H9 (cell line): ENCODE measurements around the gene MC1R. TPM values are rescaled to one million over a fixed set of nuclear protein-coding genes. Genes with fewer than 3 reads are reported as not detected.

Experiments
- DNase-seq: peaks from one replicate; pipeline ENCODE4 v3.0.0-alpha.2; 2017
- H2AFZ ChIP-seq: one replicate; pipeline ENCODE4 v1.6.1; 2013; ENCODE audit warnings: mild to moderate bottlenecking, low read length, control low read depth, moderate library complexity
- H2AK5ac ChIP-seq: 2 replicates; pipeline ENCODE4 v1.6.1; 2013; ENCODE audit warnings: low read length, control low read depth, mixed read lengths; ENCODE audit not compliant: insufficient read length
- H2BK120ac ChIP-seq: one replicate; pipeline ENCODE4 v1.6.1; 2013; ENCODE audit warnings: low read depth, mild to moderate bottlenecking, low read length, control low read depth, inconsistent platforms; ENCODE audit not compliant: poor library complexity, severe bottlenecking
- H2BK12ac ChIP-seq: 2 replicates; pipeline ENCODE4 v1.6.1; 2013; ENCODE audit warnings: low read length, control low read depth, mixed read lengths, low read depth; ENCODE audit not compliant: insufficient read length
- H2BK15ac ChIP-seq: 2 replicates; pipeline ENCODE4 v1.6.1; 2013; ENCODE audit warnings: low read depth, low read length, control low read depth
- H2BK20ac ChIP-seq: one replicate; pipeline ENCODE4 v1.6.1; 2013; ENCODE audit warnings: low read depth, mild to moderate bottlenecking, low read length, control low read depth, inconsistent platforms; ENCODE audit not compliant: poor library complexity, severe bottlenecking
- H2BK5ac ChIP-seq: 2 replicates; pipeline ENCODE4 v1.6.1; 2013; ENCODE audit warnings: low read length, control low read depth, mixed read lengths; ENCODE audit not compliant: insufficient read length
- H3K14ac ChIP-seq: 2 replicates; pipeline ENCODE4 v1.6.1; 2013; ENCODE audit warnings: low read length, control low read depth; ENCODE audit not compliant: insufficient read depth
- H3K18ac ChIP-seq: 2 replicates; pipeline ENCODE4 v1.6.1; 2013; ENCODE audit warnings: low read depth, mild to moderate bottlenecking, mixed read lengths, low read length, control low read depth; ENCODE audit not compliant: insufficient read length
- H3K23ac ChIP-seq: 2 replicates; pipeline ENCODE4 v1.6.1; 2013; ENCODE audit warnings: low read length, control low read depth, mixed read lengths, low read depth; ENCODE audit not compliant: insufficient read length
- H3K23me2 ChIP-seq: 2 replicates; pipeline ENCODE4 v1.6.1; 2013; ENCODE audit warnings: low read depth, mild to moderate bottlenecking, mixed read lengths, low read length, control low read depth; ENCODE audit not compliant: insufficient read length, poor library complexity, severe bottlenecking
- H3K27ac ChIP-seq: 2 replicates; pipeline ENCODE4 v1.5.1; 2013; ENCODE audit warnings: low read length, control low read depth, mixed read lengths, low read depth; ENCODE audit not compliant: insufficient read length
- H3K27me3 ChIP-seq: 2 replicates; pipeline ENCODE4 v1.6.1; 2013; ENCODE audit warnings: low read length, control low read depth, inconsistent platforms; ENCODE audit not compliant: insufficient read depth
- H3K4ac ChIP-seq: 2 replicates; pipeline ENCODE4 v1.6.1; 2013; ENCODE audit warnings: low read depth, mild to moderate bottlenecking, control low read depth, inconsistent platforms, low read length, moderate library complexity
- H3K4me1 ChIP-seq: 2 replicates; pipeline ENCODE4 v1.6.1; 2013; ENCODE audit warnings: low read length, control low read depth, inconsistent platforms; ENCODE audit not compliant: insufficient read depth
- H3K4me2 ChIP-seq: 2 replicates; pipeline ENCODE4 v1.6.1; 2013; ENCODE audit warnings: low read length, control low read depth, mixed read lengths; ENCODE audit not compliant: insufficient read length, insufficient read depth
- H3K56ac ChIP-seq: 2 replicates; pipeline ENCODE4 v1.6.1; 2013; ENCODE audit warnings: low read depth, mild to moderate bottlenecking, mixed read lengths, low read length, control low read depth; ENCODE audit not compliant: insufficient read length
- H3K79me1 ChIP-seq: 2 replicates; pipeline ENCODE4 v1.6.1; 2013; ENCODE audit warnings: low read depth, mild to moderate bottlenecking, moderate library complexity, low read length, control low read depth, inconsistent platforms; ENCODE audit not compliant: insufficient read depth, poor library complexity, severe bottlenecking
- H3K79me2 ChIP-seq: 2 replicates; pipeline ENCODE4 v1.6.1; 2013; ENCODE audit warnings: low read length, control low read depth, inconsistent platforms; ENCODE audit not compliant: insufficient read depth
- H3K9ac ChIP-seq: 2 replicates; pipeline ENCODE4 v1.6.1; 2013; ENCODE audit warnings: low read length, control low read depth, mixed read lengths; ENCODE audit not compliant: insufficient read length; ENCODE audit errors: extremely low read depth
- H3K9me3 ChIP-seq: one replicate; pipeline ENCODE4 v1.6.1; 2013; ENCODE audit warnings: low read depth, low read length, inconsistent platforms; ENCODE audit not compliant: control insufficient read depth
- H3T11ph ChIP-seq: one replicate; pipeline ENCODE4 v1.6.1; 2013; ENCODE audit warnings: mild to moderate bottlenecking, low read length, control low read depth, inconsistent platforms
- H4K20me1 ChIP-seq: one replicate; pipeline ENCODE4 v1.6.1; 2013; ENCODE audit not compliant: control insufficient read depth, insufficient read length, insufficient read depth
- H4K5ac ChIP-seq: 2 replicates; pipeline ENCODE4 v1.6.1; 2013; ENCODE audit warnings: low read depth, mild to moderate bottlenecking, mixed read lengths, low read length, control low read depth; ENCODE audit not compliant: insufficient read length
- H4K8ac ChIP-seq: replicated peaks from 2 replicates; pipeline ENCODE4 v1.6.1; 2013; ENCODE audit warnings: low read length, control low read depth, mixed read lengths, low read depth; ENCODE audit not compliant: insufficient read length
- H4K91ac ChIP-seq: 2 replicates; pipeline ENCODE4 v1.6.1; 2013; ENCODE audit warnings: low read depth, mild to moderate bottlenecking, moderate library complexity, mixed read lengths, low read length, control low read depth; ENCODE audit not compliant: insufficient read length
- H3K27ac Mint-ChIP-seq, 3 experiments: 2 replicates in 2 of 3; 3 replicates in 1 of 3; pipeline ENCODE4 v1.8.0; 2020 to 2021; ENCODE audit warnings: mixed read lengths in 3 of 3, mild to moderate bottlenecking in 1 of 3, moderate library complexity in 1 of 3
- H3K27me3 Mint-ChIP-seq: 2 replicates; pipeline ENCODE4 v1.8.0; 2021; ENCODE audit warnings: low read depth, mild to moderate bottlenecking, moderate library complexity, mixed read lengths
- H3K36me3 Mint-ChIP-seq, 3 experiments: 2 replicates in 2 of 3; 3 replicates in 1 of 3; pipeline ENCODE4 v1.8.0; 2020 to 2021; ENCODE audit warnings: low read depth in 3 of 3, mixed read lengths in 3 of 3; ENCODE audit not compliant: insufficient read depth in 1 of 3
- H3K4me1 Mint-ChIP-seq, 2 experiments: 2 replicates each; pipeline ENCODE4 v1.8.0; 2020; ENCODE audit warnings: mixed read lengths in 2 of 2
- H3K4me3 Mint-ChIP-seq, 2 experiments: 2 replicates in 1 of 2; 3 replicates in 1 of 2; pipeline ENCODE4 v1.8.0; 2020 to 2021; ENCODE audit warnings: mild to moderate bottlenecking in 2 of 2, mixed read lengths in 2 of 2, moderate library complexity in 1 of 2
- H3K9me3 Mint-ChIP-seq, 2 experiments: 2 replicates in 1 of 2; 3 replicates in 1 of 2; pipeline ENCODE4 v1.8.0; 2020; ENCODE audit warnings: mild to moderate bottlenecking in 2 of 2, mixed read lengths in 2 of 2, moderate library complexity in 1 of 2
- WGBS: extraction: QIAGEN DNeasy Blood & Tissue Kit; methylation state at CpG from one replicate; pipeline ENCODE4 v1.1.7; 2013; ENCODE audit warnings: missing lambda C conversion rate, low lambda C conversion rate, mixed read lengths; ENCODE audit not compliant: insufficient read length; ENCODE audit errors: extremely low coverage; 5-methylcytosine and 5-hydroxymethylcytosine counted together
- total RNA-seq: library from RNA; stranded (reverse); gene quantifications from 2 replicates; pipeline ENCODE4 v1.2.1, GENCODE V29; 2021
- TF ChIP-seq, protein P1 (sequence below): fragments of 200-600 bp; sonication (generic); conservative IDR thresholded peaks from 3 replicates; pipeline ENCODE4 v1.8.0; 2021; ENCODE audit warnings: antibody characterized with exemption, mild to moderate bottlenecking

The MC1R gene
- total RNA-seq, 1 experiment from 2014 or later = 4.7 TPM

DNA sequence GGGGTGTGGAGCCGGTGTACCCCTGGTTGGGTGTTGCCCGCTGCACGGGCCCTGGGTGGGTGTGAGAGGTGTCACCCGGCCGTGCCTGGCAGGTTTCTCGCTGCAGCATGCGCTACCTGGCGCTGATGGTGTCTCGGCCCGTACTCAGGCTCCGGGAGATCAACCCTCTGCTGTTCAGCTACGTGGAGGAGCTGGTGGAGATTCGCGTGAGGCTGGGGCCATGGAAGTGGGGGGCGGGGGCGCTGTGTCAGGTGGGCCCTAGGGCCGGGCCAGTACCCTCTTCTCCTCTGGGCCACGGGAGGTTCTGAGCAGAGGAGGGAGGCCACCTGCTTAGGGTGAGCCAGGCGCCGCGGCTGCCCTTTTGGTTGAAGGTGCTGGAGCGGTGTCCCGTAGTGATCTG is 43.3 kb downstream of the MC1R start:
- Histone ChIP-seq H3K9me3 (no peaks in the 10 kb centered on the region), H4K91ac (no peak overlapping the region), H4K20me1 (no peaks in the 10 kb centered on the region), H4K8ac (no peak overlapping the region), H2BK5ac (no peak overlapping the region), H3K23me2 (no peaks in the 10 kb centered on the region), H2BK15ac (no peak overlapping the region), H3T11ph (no peak overlapping the region), H2BK120ac (no peak overlapping the region), H3K4me1 (no peaks in the 10 kb centered on the region), H2BK12ac (no peak overlapping the region), H3K9ac (no peak overlapping the region), H3K27me3 (no peaks in the 10 kb centered on the region), H3K18ac (no peak overlapping the region), H3K14ac (no peak overlapping the region), H2AFZ (no peak overlapping the region), H3K27ac (no peak overlapping the region), H3K4me2 (no peak overlapping the region), H3K79me1 (no peaks in the 10 kb centered on the region), H3K56ac (no peak overlapping the region), H3K4ac (no peak overlapping the region), H3K79me2 (no peaks in the 10 kb centered on the region), H3K23ac (no peak overlapping the region), H2AK5ac (no peak overlapping the region), H4K5ac (no peak overlapping the region), H2BK20ac (no peak overlapping the region)
- H3K4me3 Mint-ChIP-seq = no peak overlapping the region
- H3K27ac Mint-ChIP-seq = no peak overlapping the region
- DNase-seq = no peak
- H3K4me1 Mint-ChIP-seq = peaks cover 3 to 4% of the 10 kb centered on the region in 2 experiments; a peak in 3 of 4 replicates
- WGBS = no CpG with 5 or more reads among the region's 23 CpGs
- no peaks in the 10 kb centered on the region for H3K27me3 Mint-ChIP-seq
- TF ChIP-seq, protein P1, sequence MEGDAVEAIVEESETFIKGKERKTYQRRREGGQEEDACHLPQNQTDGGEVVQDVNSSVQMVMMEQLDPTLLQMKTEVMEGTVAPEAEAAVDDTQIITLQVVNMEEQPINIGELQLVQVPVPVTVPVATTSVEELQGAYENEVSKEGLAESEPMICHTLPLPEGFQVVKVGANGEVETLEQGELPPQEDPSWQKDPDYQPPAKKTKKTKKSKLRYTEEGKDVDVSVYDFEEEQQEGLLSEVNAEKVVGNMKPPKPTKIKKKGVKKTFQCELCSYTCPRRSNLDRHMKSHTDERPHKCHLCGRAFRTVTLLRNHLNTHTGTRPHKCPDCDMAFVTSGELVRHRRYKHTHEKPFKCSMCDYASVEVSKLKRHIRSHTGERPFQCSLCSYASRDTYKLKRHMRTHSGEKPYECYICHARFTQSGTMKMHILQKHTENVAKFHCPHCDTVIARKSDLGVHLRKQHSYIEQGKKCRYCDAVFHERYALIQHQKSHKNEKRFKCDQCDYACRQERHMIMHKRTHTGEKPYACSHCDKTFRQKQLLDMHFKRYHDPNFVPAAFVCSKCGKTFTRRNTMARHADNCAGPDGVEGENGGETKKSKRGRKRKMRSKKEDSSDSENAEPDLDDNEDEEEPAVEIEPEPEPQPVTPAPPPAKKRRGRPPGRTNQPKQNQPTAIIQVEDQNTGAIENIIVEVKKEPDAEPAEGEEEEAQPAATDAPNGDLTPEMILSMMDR = no peak
- H3K36me3 Mint-ChIP-seq = peaks cover 11 to 42% (median 30%) of the 10 kb centered on the region in 3 experiments
- no peaks in the 10 kb centered on the region; a peak in 1 of 5 replicates for H3K9me3 Mint-ChIP-seq
